Keratinocyte (primary cell): ENCODE results near the gene SLC9A3. TPM values are rescaled to one million over a fixed set of nuclear protein-coding genes. Genes with fewer than 3 reads are reported as not detected.

Experiments
- DNase-seq: peaks from one replicate; pipeline ENCODE4 v3.0.0-alpha.2; 2011; ENCODE audit warnings: low read depth, missing footprints, low spot score
- FAIRE-seq: peaks from 2 replicates; lab custom pipeline; 2011; peaks lifted over from hg19 to GRCh38; lab: Jason Lieb, UNC
- H2AFZ ChIP-seq: 2 replicates; pipeline ENCODE4 v1.6.0; 2012; ENCODE audit warnings: low read length, control low read depth, inconsistent platforms; ENCODE audit not compliant: control insufficient read depth
- H3K27ac ChIP-seq: 2 replicates; pipeline ENCODE4 v1.5.1; 2011; ENCODE audit warnings: low read length; ENCODE audit not compliant: control insufficient read depth, insufficient read depth
- H3K27me3 ChIP-seq: 3 replicates; pipeline ENCODE4 v1.6.0; 2011; ENCODE audit warnings: low read length; ENCODE audit not compliant: control insufficient read depth, insufficient read depth; ENCODE audit errors: extremely low read depth
- H3K36me3 ChIP-seq, 2 experiments: 2 replicates in 1 of 2; 3 replicates in 1 of 2; pipeline ENCODE4 v1.5.1; 2011; ENCODE audit warnings: low read length in 2 of 2, mild to moderate bottlenecking in 1 of 2; ENCODE audit not compliant: control insufficient read depth in 2 of 2, insufficient read depth in 2 of 2; ENCODE audit errors: extremely low read depth in 1 of 2
- H3K4me1 ChIP-seq: 3 replicates; pipeline ENCODE4 v1.5.1; 2011; ENCODE audit warnings: low read length; ENCODE audit not compliant: control insufficient read depth, insufficient read depth; ENCODE audit errors: extremely low read depth
- H3K4me2 ChIP-seq: 3 replicates; pipeline ENCODE4 v1.6.0; 2011; ENCODE audit warnings: low read depth, low read length; ENCODE audit not compliant: control insufficient read depth, insufficient read depth; ENCODE audit errors: extremely low read depth
- H3K4me3 ChIP-seq, 3 experiments: fragments of 200-600 bp in 1 of 3; sonication (generic) in 1 of 3; 2 replicates in 2 of 3; 3 replicates in 1 of 3; pipeline ENCODE4 v1.5.1; 2011 to 2016; ENCODE audit warnings: low read length in 3 of 3, mild to moderate bottlenecking in 3 of 3, control low read depth in 2 of 3, inconsistent platforms in 1 of 3, low read depth in 1 of 3, mixed read lengths in 1 of 3, mixed run types in 1 of 3, moderate library complexity in 1 of 3; ENCODE audit not compliant: control insufficient read depth in 2 of 3, insufficient read depth in 2 of 3; ENCODE audit errors: extremely low read depth in 1 of 3
- H3K79me2 ChIP-seq: 2 replicates; pipeline ENCODE4 v1.6.0; 2012; ENCODE audit warnings: low read length; ENCODE audit not compliant: control insufficient read depth, insufficient read depth
- H3K9ac ChIP-seq: 3 replicates; pipeline ENCODE4 v1.6.0; 2011; ENCODE audit warnings: low read length; ENCODE audit not compliant: control insufficient read depth, insufficient read depth; ENCODE audit errors: extremely low read depth
- H3K9me1 ChIP-seq: 3 replicates; pipeline ENCODE4 v1.6.0; 2011; ENCODE audit warnings: low read length; ENCODE audit not compliant: control insufficient read depth, insufficient read depth; ENCODE audit errors: extremely low read depth
- H3K9me3 ChIP-seq: 2 replicates; pipeline ENCODE4 v1.5.1; 2012; ENCODE audit warnings: low read depth, low read length; ENCODE audit not compliant: control insufficient read depth
- H4K20me1 ChIP-seq: 3 replicates; pipeline ENCODE4 v1.6.0; 2011; ENCODE audit warnings: low read length; ENCODE audit not compliant: control insufficient read depth, insufficient read depth; ENCODE audit errors: extremely low read depth
- CTCF ChIP-seq, 3 experiments: IDR thresholded peaks in 1 of 3; conservative IDR thresholded peaks in 1 of 3; optimal IDR thresholded peaks in 1 of 3; 2 replicates in 2 of 3; 3 replicates in 1 of 3; pipeline versions ENCODE3 to v1.5.1; 2011; ENCODE audit warnings: low read length in 3 of 3, mild to moderate bottlenecking in 3 of 3, moderate library complexity in 2 of 3, control low read depth in 1 of 3, inconsistent platforms in 1 of 3; ENCODE audit not compliant: insufficient read depth in 2 of 3; ENCODE audit errors: extremely low read depth in 1 of 3
- EZH2 ChIP-seq: IDR thresholded peaks from one replicate; pipeline ENCODE4 v1.6.1; 2012; ENCODE audit warnings: inconsistent platforms, mild to moderate bottlenecking, low read length, moderate library complexity
- dilution Hi-C: fragments of 300-500 bp; cut with MboI; formaldehyde crosslinking; loops from one replicate; pipeline ENCODE4 v1.7.0; 2020; ENCODE audit warnings: low sequenced_read_pairs; ENCODE audit not compliant: extremely low pct_ligation_motif_present
- polyA plus RNA-seq, 5 experiments: library from polyadenylated mRNA; depleted of rRNA in 3 of 5; stranded (reverse) in 3 of 5; stranded (forward) in 1 of 5; unstranded in 1 of 5; fragments of >200 nt; gene quantifications; 1 replicate in 1 of 5; 2 replicates in 3 of 5; 3 replicates in 1 of 5; pipeline versions ENCODE4 v1.2.1 to v1.2.3, GENCODE V29; 2011 to 2012; ENCODE audit warnings: missing spikeins in 2 of 5, low read depth in 1 of 5, low replicate concordance in 1 of 5

The SLC9A3 gene
- polyA plus RNA-seq, 1 donor (not counting 4 experiments of a cell fraction or from before 2014, with no cell fraction given) = 0.55 TPM

GRCh38 chr5:531749-532315 lies 7.6 kb upstream of the SLC9A3 start:
- H3K4me2 ChIP-seq = no peak overlapping the region
- H3K4me1 ChIP-seq = no peaks in the 10 kb centered on the region
- FAIRE-seq (no peak), DNase-seq (no peak)
- TF ChIP-seq CTCF (optimal IDR thresholded peaks at IDR 0.05 in 1 of 3, IDR thresholded peaks at IDR 0.05 in 1 of 3, conservative IDR thresholded peaks at IDR 0.05 in 1 of 3; ENCODE audit: extremely low read depth in 1 of 3, insufficient read depth in 2 of 3, low read length in 3 of 3) (no peak), EZH2 (no peak)
- no peaks in the 10 kb centered on the region for H3K79me2 ChIP-seq
- H4K20me1 ChIP-seq = no peaks in the 10 kb centered on the region
- no peak overlapping the region for H2AFZ ChIP-seq
- no peaks in the 10 kb centered on the region for H3K36me3 ChIP-seq
- H3K9me3 ChIP-seq = no peaks in the 10 kb centered on the region
- H3K9ac ChIP-seq = no peak overlapping the region
- no peak overlapping the region for H3K27ac ChIP-seq
- dilution Hi-C loops = no loop called here
- H3K9me1 ChIP-seq = no peaks in the 10 kb centered on the region
- H3K27me3 ChIP-seq = peaks cover 54% of the 10 kb centered on the region
- H3K4me3 ChIP-seq = no peak overlapping the region

GRCh38 chr5:531101-531748 lies 7.0 kb upstream of the SLC9A3 start:
- Histone ChIP-seq H3K27me3 (peaks cover 60% of the 10 kb centered on the region), H3K9me1 (no peaks in the 10 kb centered on the region), H2AFZ (no peak overlapping the region), H3K4me1 (no peaks in the 10 kb centered on the region), H3K4me2 (no peak overlapping the region), H3K4me3 (no peak overlapping the region), H3K27ac (no peak overlapping the region), H3K36me3 (no peaks in the 10 kb centered on the region), H4K20me1 (no peaks in the 10 kb centered on the region), H3K9me3 (no peaks in the 10 kb centered on the region), H3K79me2 (no peaks in the 10 kb centered on the region), H3K9ac (no peak overlapping the region)
- DNase-seq = no peak
- FAIRE-seq = no peak
- no peak for TF ChIP-seq EZH2
- no peak for TF ChIP-seq CTCF (optimal IDR thresholded peaks at IDR 0.05 in 1 of 3, IDR thresholded peaks at IDR 0.05 in 1 of 3, conservative IDR thresholded peaks at IDR 0.05 in 1 of 3; ENCODE audit: extremely low read depth in 1 of 3, insufficient read depth in 2 of 3, low read length in 3 of 3)
- dilution Hi-C loops = no loop called here
